Neural cell (in vitro differentiated cells): ENCODE results near the gene FLT1. TPM values are rescaled to one million over a fixed set of nuclear protein-coding genes. Genes with fewer than 3 reads are reported as not detected.

Source experiments
- H2AFZ ChIP-seq: fragments of 200-600, 300-800 bp; sonication (generic), shearing (Covaris generic); 2 replicates; pipeline ENCODE4 v1.6.0; 2014; ENCODE audit warnings: low read depth, mild to moderate bottlenecking, antibody characterized with exemption, low read length, moderate library complexity
- H3F3A ChIP-seq: fragments of 200-600 bp; shearing (Covaris generic); 2 replicates; pipeline ENCODE4 v1.6.1; 2016; ENCODE audit warnings: mild to moderate bottlenecking, moderate library complexity, mixed read lengths, antibody characterized with exemption, low read length; ENCODE audit not compliant: insufficient read depth, poor library complexity, severe bottlenecking
- H3K27ac ChIP-seq: fragments of 200-600, 300-800 bp; sonication (generic), shearing (Covaris generic); 2 replicates; pipeline ENCODE4 v1.5.1; 2014; ENCODE audit warnings: mild to moderate bottlenecking, low read length, moderate library complexity
- H3K27me3 ChIP-seq: fragments of 300-800, 200-600 bp; sonication (generic), shearing (Covaris generic); 2 replicates; pipeline ENCODE4 v1.6.0; 2014; ENCODE audit warnings: mild to moderate bottlenecking, low read depth, low read length, moderate library complexity; ENCODE audit not compliant: insufficient read depth
- H3K36me3 ChIP-seq: fragments of 300-800, 200-600 bp; sonication (generic), shearing (Covaris generic); 2 replicates; pipeline ENCODE4 v1.5.1; 2014; ENCODE audit warnings: mild to moderate bottlenecking, antibody characterized with exemption, low read length, moderate library complexity; ENCODE audit not compliant: insufficient read depth
- H3K4me2 ChIP-seq: fragments of 300-800, 200-600 bp; sonication (generic), shearing (Covaris generic); 2 replicates; pipeline ENCODE4 v1.6.0; 2014; ENCODE audit warnings: mild to moderate bottlenecking, low read length
- H3K4me3 ChIP-seq: fragments of 300-800, 200-600 bp; sonication (generic), shearing (Covaris generic); 2 replicates; pipeline ENCODE4 v1.5.1; 2014; ENCODE audit warnings: mild to moderate bottlenecking, low read length, moderate library complexity
- H3K79me2 ChIP-seq: fragments of 200-600 bp; shearing (Covaris generic); replicated peaks from 2 replicates; pipeline ENCODE4 v1.6.0; 2014; ENCODE audit warnings: mild to moderate bottlenecking, low read length, moderate library complexity; ENCODE audit not compliant: insufficient read depth
- H3K9ac ChIP-seq: fragments of 300-800, 200-600 bp; sonication (generic), shearing (Covaris generic); 2 replicates; pipeline ENCODE4 v1.6.1; 2016; ENCODE audit warnings: mild to moderate bottlenecking, low read length, mixed read lengths
- H3K9me2 ChIP-seq: fragments of 200-600 bp; shearing (Covaris generic); 2 replicates; pipeline ENCODE4 v1.6.1; 2016; ENCODE audit warnings: mild to moderate bottlenecking, low read length, mixed read lengths; ENCODE audit not compliant: insufficient read depth
- H3K9me3 ChIP-seq: fragments of 200-600, 300-800 bp; sonication (generic), shearing (Covaris generic); 2 replicates; pipeline ENCODE4 v1.6.1; 2016; ENCODE audit warnings: mild to moderate bottlenecking, mixed run types, low read length, moderate library complexity, mixed read lengths
- H4K20me1 ChIP-seq: fragments of 200-600 bp; shearing (Covaris generic); 2 replicates; pipeline ENCODE4 v1.6.1; 2016; ENCODE audit warnings: mild to moderate bottlenecking, mixed run types; ENCODE audit not compliant: insufficient read depth
- CTCF ChIP-seq: fragments of 450-650 bp; IDR thresholded peaks from 2 replicates; pipeline ENCODE4 v1.5.1; 2014; ENCODE audit warnings: antibody characterized with exemption, mild to moderate bottlenecking, moderate library complexity; ENCODE audit not compliant: poor library complexity, severe bottlenecking
- EP300 ChIP-seq: fragments of 450-650 bp; conservative IDR thresholded peaks from 2 replicates; pipeline ENCODE4 v1.6.1; 2014; ENCODE audit warnings: antibody characterized with exemption, mild to moderate bottlenecking, moderate library complexity; ENCODE audit not compliant: poor library complexity, severe bottlenecking
- EZH2 ChIP-seq: fragments of 200-600, 300-800 bp; shearing (Covaris generic), sonication (generic); IDR thresholded peaks from 2 replicates; pipeline ENCODE4 v1.6.1; 2014; ENCODE audit warnings: antibody characterized with exemption, low read length, borderline replicate concordance, mild to moderate bottlenecking; ENCODE audit not compliant: insufficient read depth, poor library complexity, severe bottlenecking
- MXI1 ChIP-seq: fragments of 450-650 bp; conservative IDR thresholded peaks from 2 replicates; pipeline ENCODE4 v1.6.1; 2014; ENCODE audit warnings: antibody characterized with exemption, mild to moderate bottlenecking; ENCODE audit not compliant: poor library complexity, severe bottlenecking
- POLR2AphosphoS5 ChIP-seq: IDR thresholded peaks from 2 replicates; pipeline ENCODE4 v1.6.1; 2012
- RAD21 ChIP-seq: fragments of 450-650 bp; conservative IDR thresholded peaks from 2 replicates; pipeline ENCODE4 v1.6.1; 2014; ENCODE audit warnings: antibody characterized with exemption, mild to moderate bottlenecking, moderate library complexity
- REST ChIP-seq: IDR thresholded peaks from 2 replicates; pipeline ENCODE4 v1.6.1; 2012; ENCODE audit warnings: borderline replicate concordance
- SMC3 ChIP-seq: fragments of 450-650 bp; conservative IDR thresholded peaks from 2 replicates; pipeline ENCODE4 v1.6.1; 2014; ENCODE audit warnings: antibody characterized with exemption, mild to moderate bottlenecking, moderate library complexity; ENCODE audit not compliant: poor library complexity
- TAF1 ChIP-seq: IDR thresholded peaks from 2 replicates; pipeline ENCODE4 v1.6.1; 2012; ENCODE audit warnings: low read depth
- polyA plus RNA-seq: library from polyadenylated mRNA; depleted of rRNA; stranded (reverse); fragments of >200 nt; gene quantifications from 2 replicates; pipeline ENCODE4 v1.2.3, GENCODE V29; 2014

FLT1 gene
- polyA plus RNA-seq, 1 donor from 2014 or later = not detected

GRCh38 chr13:28327373-28328270 is 167.3 kb downstream of the FLT1 start:
- H3K27ac ChIP-seq = no peak overlapping the region
- H4K20me1 ChIP-seq = no peaks in the 10 kb centered on the region
- no peaks in the 10 kb centered on the region for H3K9me2 ChIP-seq
- TF ChIP-seq EZH2 (no peak), SMC3 (no peak), EP300 (no peak), RAD21 (no peak), POLR2AphosphoS5 (no peak), MXI1 (no peak), CTCF (no peak)
- no peaks in the 10 kb centered on the region for H3K79me2 ChIP-seq
- no peak overlapping the region for H3K4me3 ChIP-seq
- no peaks in the 10 kb centered on the region for H3K9me3 ChIP-seq
- H2AFZ ChIP-seq = no peak overlapping the region
- H3K4me2 ChIP-seq = no peak overlapping the region
- H3K27me3 ChIP-seq = no peaks in the 10 kb centered on the region
- H3K9ac ChIP-seq = no peak overlapping the region
- no peaks in the 10 kb centered on the region for H3K36me3 ChIP-seq
- no peaks in the 10 kb centered on the region for H3F3A ChIP-seq

GRCh38 chr13:28326056-28326455 is 168.9 kb downstream of the FLT1 start:
- H3K36me3 ChIP-seq = no peaks in the 10 kb centered on the region
- no peak overlapping the region for H3K9ac ChIP-seq
- no peaks in the 10 kb centered on the region for H3F3A ChIP-seq
- no peak overlapping the region for H3K4me2 ChIP-seq
- H3K9me2 ChIP-seq = no peaks in the 10 kb centered on the region
- no peaks in the 10 kb centered on the region for H4K20me1 ChIP-seq
- H3K4me3 ChIP-seq = no peak overlapping the region
- H3K27ac ChIP-seq = no peak overlapping the region
- no peaks in the 10 kb centered on the region for H3K79me2 ChIP-seq
- no peak for TF ChIP-seq EP300
- TF ChIP-seq EZH2 = no peak
- no peak for TF ChIP-seq RAD21
- TF ChIP-seq REST = no peak
- TF ChIP-seq TAF1 = no peak
- TF ChIP-seq SMC3 = no peak
- TF ChIP-seq CTCF = no peak
- no peak for TF ChIP-seq MXI1
- no peak for TF ChIP-seq POLR2AphosphoS5
- no peaks in the 10 kb centered on the region for H3K9me3 ChIP-seq
- H3K27me3 ChIP-seq = no peaks in the 10 kb centered on the region
- H2AFZ ChIP-seq = no peak overlapping the region
